GM23248 (cell line): ENCODE data around the gene PSMG4.

ENCODE experiments used
- EZH2 ChIP-seq: fragments of 200-600 bp; sonication (generic); IDR thresholded peaks from 2 replicates; pipeline ENCODE4 v1.6.1; 2018; ENCODE audit warnings: antibody characterized with exemption, mild to moderate bottlenecking; ENCODE audit not compliant: insufficient read depth, poor library complexity, severe bottlenecking
- EZH2phosphoT487 ChIP-seq: fragments of 200-600 bp; sonication (generic); IDR thresholded peaks from 2 replicates; pipeline ENCODE4 v1.6.1; 2018; ENCODE audit warnings: antibody characterized with exemption, moderate library complexity, mild to moderate bottlenecking, low read depth; ENCODE audit not compliant: insufficient read depth

GRCh38 chr6:3250231-3250675 is 8.5 kb upstream of the PSMG4 start:
- TF ChIP-seq EZH2 (no peak), EZH2phosphoT487 (no peak)
